Coronary artery (tissue), 2 donors: ENCODE results near the gene ATF3.
A peak's percentile ranks its signal among the peaks of the same experiment; 100 is the strongest.

Experiments used
- DNase-seq: peaks from one replicate; pipeline ENCODE4 v3.0.0-alpha.2; 2017; ENCODE audit warnings: low spot score
- H3K27ac ChIP-seq, 2 donors: fragments of 200-600 bp; sonication (generic); one replicate each; pipeline ENCODE4 v1.5.1; 2016 to 2019
- H3K4me3 ChIP-seq: fragments of 200-600 bp; sonication (generic); 2 replicates; pipeline ENCODE4 v1.5.1; 2016; ENCODE audit warnings: mild to moderate bottlenecking, moderate library complexity
- CTCF ChIP-seq: fragments of 200-600 bp; sonication (generic); IDR thresholded peaks from one replicate; pipeline ENCODE4 v1.5.1; 2019; ENCODE audit warnings: antibody characterized with exemption

The ATF3 gene

GRCh38 chr1:212608392-212608958, at the start of gene ATF3:
Gene ATF3 (plus strand): TSS chr1:212608761. CDS start chr1:212615022, 6,261 bp downstream.
- Histone ChIP-seq H3K4me3 (peak within 1 kb of the TSS; percentile 88), H3K27ac (peak within 1 kb of the TSS; percentile 99)
- peak; percentile 100 for DNase-seq
- no peak for TF ChIP-seq CTCF

GRCh38 chr1:212559929-212560328, 48.6 kb upstream of the ATF3 start:
- no peak for TF ChIP-seq CTCF
- peak overlapping the region; percentile 79 to 86 for H3K27ac ChIP-seq
- DNase-seq: no peak
- no peak overlapping the region for H3K4me3 ChIP-seq

- Histone ChIP-seq H3K4me3 (no peak overlapping the region), H3K27ac (peak overlapping the region; percentile 79 to 86)
- no peak for TF ChIP-seq CTCF
- DNase-seq: no peak
Observed at GRCh38 chr1:212560933-212561460, 47.6 kb upstream of the ATF3 start.

GRCh38 chr1:212561501-212561931, 47.0 kb upstream of the ATF3 start:
- DNase-seq: peak; percentile 86
- TF ChIP-seq CTCF: no peak
- peak overlapping the region; percentile 79 to 86 for H3K27ac ChIP-seq
- peak overlapping the region; percentile 45 for H3K4me3 ChIP-seq

GRCh38 chr1:212562771-212563170, 45.8 kb upstream of the ATF3 start:
- no peak for DNase-seq
- no peak overlapping the region for H3K4me3 ChIP-seq
- TF ChIP-seq CTCF: no peak
- H3K27ac ChIP-seq: peak overlapping the region; percentile 79 to 86

- DNase-seq: no peak
- Histone ChIP-seq H3K27ac (no peak overlapping the region), H3K4me3 (no peak overlapping the region)
- TF ChIP-seq CTCF: no peak
Observed at GRCh38 chr1:212565079-212565478, 43.5 kb upstream of the ATF3 start.
